H7 (cell line): ENCODE data around the gene FSHB. TPM values are rescaled to one million over a fixed set of nuclear protein-coding genes. Genes with fewer than 3 reads are reported as not detected.
"Not testable (repeated sequence)": the region's sequence is repeated elsewhere in the genome, so short reads cannot be mapped to it uniquely, and the experiment has no call there.

Experiments used
- DNase-seq: peaks from one replicate; pipeline ENCODE4 v3.0.0; 2012
- H3K27me3 ChIP-seq: 2 replicates; pipeline ENCODE4 v1.6.0; 2011; ENCODE audit warnings: mild to moderate bottlenecking, low read length; ENCODE audit not compliant: control insufficient read depth, insufficient read depth
- H3K36me3 ChIP-seq: replicated peaks from 2 replicates; pipeline ENCODE4 v1.5.1; 2011; ENCODE audit warnings: low read length; ENCODE audit not compliant: control insufficient read depth, insufficient read depth
- H3K4me3 ChIP-seq: 2 replicates; pipeline ENCODE4 v1.5.1; 2011; ENCODE audit warnings: low read depth, mild to moderate bottlenecking, control low read depth, low read length, moderate library complexity; ENCODE audit not compliant: insufficient read depth
- total RNA-seq: library from RNA; depleted of rRNA; stranded (reverse); fragments of >200 nt; shearing (Covaris generic); gene quantifications from 2 replicates; pipeline ENCODE4 v1.2.3, GENCODE V29; 2014; rRNA removed

Gene FSHB
- total RNA-seq, result not detected in 2 replicates

DNA sequence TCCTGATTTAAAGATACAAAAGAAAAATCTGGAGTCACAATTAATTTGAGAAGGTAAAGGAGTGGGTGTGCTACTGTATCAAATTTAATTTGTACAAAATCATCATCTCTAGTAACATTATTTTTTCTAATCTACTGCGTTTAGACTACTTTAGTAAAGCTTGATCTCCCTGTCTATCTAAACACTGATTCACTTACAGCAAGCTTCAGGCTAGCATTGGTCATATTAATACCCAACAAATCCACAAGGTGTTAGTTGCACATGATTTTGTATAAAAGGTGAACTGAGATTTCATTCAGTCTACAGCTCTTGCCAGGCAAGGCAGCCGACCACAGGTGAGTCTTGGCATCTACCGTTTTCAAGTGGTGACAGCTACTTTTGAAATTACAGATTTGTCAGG is at the start of gene FSHB:
Gene FSHB (plus strand): TSS at position 301 of the 400 bp plus-strand sequence. CDS start 889 bp downstream, outside the sequence.
- Histone ChIP-seq H3K4me3 (no peak within 1 kb of the TSS), H3K27me3 (no peaks in the 10 kb centered on the region), H3K36me3 (no peaks in the 10 kb centered on the region)
- DNase-seq, result no peak

GRCh38 chr11:30186748-30187147 is 44.1 kb upstream of the FSHB start:
- DNase-seq, result no peak
- Histone ChIP-seq H3K36me3 (no peaks in the 10 kb centered on the region), H3K4me3 (no peak overlapping the region), H3K27me3 (no peaks in the 10 kb centered on the region)

DNA sequence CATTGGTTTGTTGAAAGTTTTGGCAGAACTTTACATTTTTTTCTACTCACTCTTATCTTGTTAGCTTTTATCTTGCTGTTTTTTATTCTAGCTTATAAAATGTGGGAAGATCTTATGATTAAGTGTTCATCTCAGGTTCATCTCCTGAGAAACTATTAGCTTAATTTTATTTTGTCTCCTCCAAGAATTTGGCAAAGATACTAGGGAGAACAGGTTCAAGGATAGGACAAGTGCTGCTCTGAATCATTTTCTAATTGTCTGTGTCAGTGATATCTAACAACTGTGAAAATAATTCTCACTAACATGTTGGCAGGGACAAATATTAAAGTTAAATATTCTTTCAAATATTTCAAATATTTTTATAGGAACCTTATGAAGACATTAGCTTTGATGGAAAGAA is 38.2 kb upstream of the FSHB start:
- no peak overlapping the region for H3K4me3 ChIP-seq
- no peaks in the 10 kb centered on the region for H3K27me3 ChIP-seq
- no peaks in the 10 kb centered on the region for H3K36me3 ChIP-seq
- no peak for DNase-seq

DNA sequence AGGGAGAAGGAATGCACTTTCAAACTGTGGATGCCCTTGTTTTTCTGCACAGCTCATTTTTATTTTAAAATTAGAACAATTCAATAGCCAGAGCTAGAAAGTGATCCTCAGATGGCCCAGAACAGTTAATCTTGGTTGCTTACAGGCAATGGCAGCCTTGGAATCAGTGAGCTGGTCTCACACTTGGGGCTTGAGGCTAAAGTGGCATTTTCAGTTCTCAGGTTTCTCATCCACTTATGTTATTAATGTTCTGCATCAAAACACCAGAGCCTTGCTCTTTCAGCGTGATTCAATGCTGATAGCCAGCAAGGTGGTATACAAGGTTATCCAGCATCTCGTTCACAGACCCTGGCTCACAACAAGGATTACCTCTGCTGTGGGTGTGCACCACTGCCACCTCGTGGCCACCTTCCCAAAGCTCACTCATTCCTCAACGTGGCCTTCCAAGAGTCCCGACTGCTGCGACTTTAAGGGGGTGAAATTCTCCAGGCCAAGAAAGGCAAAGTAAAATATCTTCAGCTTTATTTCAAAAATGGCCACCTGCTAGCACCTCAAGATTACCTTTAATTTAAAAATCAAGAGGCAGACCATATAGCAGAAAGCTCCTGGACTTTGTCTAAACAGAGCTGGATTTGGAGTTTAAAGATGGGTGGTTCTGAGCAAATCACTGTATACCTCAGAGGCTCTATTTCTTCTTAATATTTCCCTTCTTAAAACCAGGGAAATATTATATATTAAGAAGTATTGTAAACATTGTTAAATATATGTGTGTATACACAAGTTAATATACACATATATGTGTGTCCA is 34.2 kb upstream of the FSHB start:
- no peak overlapping the region for H3K4me3 ChIP-seq
- DNase-seq, result peak; percentile 33
- no peaks in the 10 kb centered on the region for H3K27me3 ChIP-seq
- H3K36me3 ChIP-seq, result no peaks in the 10 kb centered on the region

DNA sequence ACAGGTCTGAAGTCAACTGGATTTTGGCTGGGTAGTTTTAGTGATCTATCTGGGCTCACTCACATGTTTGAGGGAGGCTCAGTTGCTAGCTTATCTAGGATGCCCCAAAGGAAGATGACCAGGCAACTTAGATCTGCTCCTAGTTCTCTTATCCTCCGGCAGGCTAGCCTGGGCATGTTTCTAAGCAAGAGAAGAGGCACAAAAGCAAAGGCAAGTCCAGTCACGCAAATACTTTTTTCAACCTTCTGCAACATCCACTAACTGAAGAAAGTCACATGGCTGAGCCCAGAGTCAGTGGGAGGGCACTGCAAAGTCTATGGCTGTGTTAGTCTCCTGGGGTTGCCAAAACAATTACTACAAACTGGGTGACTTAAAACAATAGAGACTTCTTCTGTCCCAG is 32.9 kb upstream of the FSHB start:
- Histone ChIP-seq H3K4me3 (no peak overlapping the region), H3K36me3 (no peaks in the 10 kb centered on the region), H3K27me3 (no peaks in the 10 kb centered on the region)
- DNase-seq, result no peak

DNA sequence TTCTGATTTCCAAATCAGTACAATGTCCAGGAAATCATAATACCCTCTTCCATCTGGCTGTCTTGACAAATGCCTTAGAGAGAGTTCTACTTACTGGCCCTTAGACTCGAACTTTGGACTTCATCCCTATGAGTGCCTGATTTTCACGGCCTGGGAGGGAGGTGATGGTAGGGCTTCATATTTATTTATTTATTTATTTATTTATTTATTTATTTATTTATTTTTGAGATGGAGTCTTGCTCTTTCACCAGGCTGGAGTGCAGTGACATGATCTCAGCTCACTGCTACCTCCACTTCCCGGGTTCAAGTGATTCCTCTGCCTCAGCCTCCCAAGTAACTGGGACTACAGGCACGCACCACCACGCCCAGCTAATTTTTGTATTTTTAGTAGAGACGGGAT is 27.8 kb upstream of the FSHB start:
- not testable (repeated sequence) for H3K4me3 ChIP-seq, H3K27me3 ChIP-seq, DNase-seq, H3K36me3 ChIP-seq

DNA sequence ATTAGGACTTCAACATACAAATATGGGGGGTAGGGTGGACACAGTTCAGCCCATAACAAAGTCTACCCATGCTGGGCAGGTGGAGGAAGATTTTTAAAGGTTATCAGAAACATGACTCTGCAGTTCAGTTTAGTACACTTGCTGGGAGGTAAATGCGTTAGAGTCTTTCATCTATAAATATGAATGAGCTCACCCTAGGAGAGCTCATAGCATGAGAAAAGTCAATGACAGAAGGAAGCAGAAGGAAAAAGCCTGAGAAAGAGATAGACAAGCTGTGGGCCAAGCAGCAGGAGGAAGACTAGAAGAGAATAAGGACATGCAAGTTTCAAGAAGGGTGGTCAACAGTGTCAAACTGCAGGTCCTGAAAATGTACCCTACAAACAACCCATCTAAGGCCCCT is 27.0 kb upstream of the FSHB start:
- DNase-seq, result no peak
- H3K36me3 ChIP-seq, result no peaks in the 10 kb centered on the region
- H3K27me3 ChIP-seq, result peaks cover 1% of the 10 kb centered on the region; the same call in 1 of the 2 replicates
- no peak overlapping the region for H3K4me3 ChIP-seq

- Histone ChIP-seq H3K4me3 (no peak overlapping the region), H3K36me3 (no peaks in the 10 kb centered on the region), H3K27me3 (peaks cover 1% of the 10 kb centered on the region; the same call in 1 of the 2 replicates)
- DNase-seq, result no peak
Observed at GRCh38 chr11:30206249-30206996, 24.4 kb upstream of the FSHB start.

GRCh38 chr11:30210357-30210756 is 20.5 kb upstream of the FSHB start:
- DNase-seq, result no peak
- Histone ChIP-seq H3K36me3 (no peaks in the 10 kb centered on the region), H3K4me3 (no peak overlapping the region), H3K27me3 (peaks cover 1% of the 10 kb centered on the region; the same call in 1 of the 2 replicates)

- Histone ChIP-seq H3K4me3 (no peak overlapping the region), H3K27me3 (no peaks in the 10 kb centered on the region), H3K36me3 (no peaks in the 10 kb centered on the region)
- DNase-seq, result no peak
Observed at GRCh38 chr11:30216534-30216933, 14.3 kb upstream of the FSHB start.

DNA sequence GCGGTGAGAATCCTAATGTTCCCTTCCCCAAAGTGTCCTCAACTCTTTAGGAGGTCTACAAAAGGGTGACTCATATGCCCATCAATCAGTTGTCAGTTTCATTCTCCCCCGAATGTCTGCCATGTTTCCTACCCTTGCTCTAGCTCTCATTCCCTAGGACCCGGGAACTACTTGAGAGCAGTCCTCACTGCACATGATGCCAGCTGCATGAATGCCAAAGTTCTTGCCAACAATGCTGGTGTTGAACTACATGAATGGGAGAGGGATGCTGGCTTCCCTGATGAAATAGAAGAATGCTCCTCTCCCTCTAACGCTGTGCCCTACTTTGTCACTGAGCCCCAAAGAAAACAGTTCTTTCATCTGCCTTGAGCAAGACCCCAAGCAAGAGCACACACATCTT is 12.5 kb upstream of the FSHB start:
- Histone ChIP-seq H3K27me3 (no peaks in the 10 kb centered on the region), H3K36me3 (no peaks in the 10 kb centered on the region), H3K4me3 (no peak overlapping the region)
- DNase-seq, result no peak

- DNase-seq, result no peak
- Histone ChIP-seq H3K4me3 (no peak overlapping the region), H3K36me3 (no peaks in the 10 kb centered on the region), H3K27me3 (no peaks in the 10 kb centered on the region)
Observed at GRCh38 chr11:30225642-30226041, 5.2 kb upstream of the FSHB start.

DNA sequence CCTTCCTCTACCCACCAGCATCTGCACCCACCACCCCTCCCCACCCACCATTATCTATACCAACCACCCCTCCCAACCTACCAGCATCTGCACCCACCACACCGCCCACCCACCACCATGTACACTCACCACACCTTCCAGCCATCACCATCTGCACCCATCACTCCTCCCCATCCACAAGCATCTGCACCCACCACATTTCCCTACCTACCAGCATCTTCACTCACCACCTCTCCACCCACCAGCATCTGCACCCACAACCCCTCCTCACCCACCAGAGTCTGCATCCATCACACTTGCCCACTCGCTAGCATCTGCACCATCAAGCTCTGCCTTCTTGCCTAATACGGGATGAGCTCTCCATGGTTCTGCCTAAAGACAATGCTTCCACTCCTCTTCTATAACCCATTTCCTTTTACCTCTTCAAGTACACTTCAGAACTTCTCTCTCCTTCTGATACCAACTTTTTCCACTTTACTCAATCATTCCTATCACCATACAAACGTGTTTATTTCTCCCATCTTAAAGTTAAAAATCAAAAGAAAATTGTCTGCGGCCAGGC is 2.4 kb upstream of the FSHB start:
- Histone ChIP-seq H3K36me3 (no peaks in the 10 kb centered on the region), H3K27me3 (no peaks in the 10 kb centered on the region), H3K4me3 (no peak overlapping the region)
- DNase-seq, result no peak

- no peak overlapping the region for H3K4me3 ChIP-seq
- DNase-seq, result no peak
- no peaks in the 10 kb centered on the region for H3K27me3 ChIP-seq
- no peaks in the 10 kb centered on the region for H3K36me3 ChIP-seq
Observed at GRCh38 chr11:30239025-30239424, 8.2 kb downstream of the FSHB start.

DNA sequence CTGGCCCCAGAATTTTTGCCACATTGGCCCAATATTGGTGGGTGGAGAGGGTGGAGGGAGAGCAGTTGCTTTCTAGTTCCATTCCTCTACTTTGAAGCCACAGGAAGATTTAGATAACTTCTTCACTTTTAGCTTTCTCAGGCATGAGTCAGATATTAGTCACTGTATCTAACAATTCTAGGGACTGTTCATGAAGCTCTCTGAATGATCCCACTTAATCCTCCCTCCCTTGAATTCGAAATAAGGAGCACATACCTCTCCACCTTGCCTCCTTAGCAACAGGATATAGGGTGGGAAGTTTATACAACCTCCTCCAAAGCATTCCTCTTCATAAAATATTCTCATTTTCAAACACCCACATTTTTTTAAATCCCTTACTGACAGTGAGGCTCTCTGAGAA is 13.5 kb downstream of the FSHB start:
- no peak overlapping the region for H3K4me3 ChIP-seq
- no peaks in the 10 kb centered on the region for H3K36me3 ChIP-seq
- H3K27me3 ChIP-seq, result no peaks in the 10 kb centered on the region
- DNase-seq, result no peak
